Epithelial cell of esophagus (primary cell): ENCODE data around the gene KRTAP19-6.
"Not testable (repeated sequence)": the region's sequence is repeated elsewhere in the genome, so short reads cannot be mapped to it uniquely, and the experiment has no call there.

Experiments used
- DNase-seq: peaks from one replicate; pipeline ENCODE4 v3.0.0; 2010; ENCODE audit warnings: low read depth
- H3K4me3 ChIP-seq: 2 replicates; pipeline ENCODE4 v1.5.1; 2011; ENCODE audit warnings: mild to moderate bottlenecking, low read length, control low read depth
- CTCF ChIP-seq: IDR thresholded peaks from 2 replicates; pipeline ENCODE4 v1.5.1; 2011; ENCODE audit warnings: low read depth, mild to moderate bottlenecking, low read length, control low read depth, inconsistent platforms; ENCODE audit not compliant: insufficient read depth; ENCODE audit errors: missing control alignments

KRTAP19-6 gene

DNA sequence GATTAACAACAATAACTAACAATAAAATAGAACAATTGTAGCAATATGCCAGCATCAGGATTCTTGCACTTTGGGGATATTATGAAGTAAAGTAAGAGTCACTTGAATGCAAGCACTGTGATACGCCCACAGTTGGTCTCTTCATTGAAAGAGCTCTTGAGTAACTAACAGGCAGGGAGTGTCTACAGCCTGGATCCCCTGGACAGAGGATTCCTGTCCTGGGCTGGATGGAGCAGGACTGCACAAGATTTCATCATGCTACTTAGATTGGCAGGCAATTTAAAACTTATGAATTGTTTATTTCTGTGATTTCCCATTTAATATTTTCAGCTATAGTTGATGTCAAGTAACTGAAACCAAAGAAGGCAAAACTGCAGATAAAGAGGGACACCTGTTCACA, 26.0 kb downstream of the KRTAP19-6 start:
- no peak overlapping the region for H3K4me3 ChIP-seq
- DNase-seq: peak; percentile 9
- no peak for TF ChIP-seq CTCF

GRCh38 chr21:30505621-30506205, 36.0 kb downstream of the KRTAP19-6 start:
- H3K4me3 ChIP-seq: not testable (repeated sequence)
- TF ChIP-seq CTCF: peak; percentile 58
- peak; percentile 33 for DNase-seq

- no peak for TF ChIP-seq CTCF
- H3K4me3 ChIP-seq: no peak within 1 kb of the TSS
- no peak for DNase-seq
Measured at GRCh38 chr21:30502041-30502440, 39.6 kb downstream of the KRTAP19-6 start, which contains the start of gene KRTAP19-5. Gene KRTAP19-5, minus strand, starts transcription at chr21:30502141. Its CDS starts 51 bp downstream, at chr21:30502090.

DNA sequence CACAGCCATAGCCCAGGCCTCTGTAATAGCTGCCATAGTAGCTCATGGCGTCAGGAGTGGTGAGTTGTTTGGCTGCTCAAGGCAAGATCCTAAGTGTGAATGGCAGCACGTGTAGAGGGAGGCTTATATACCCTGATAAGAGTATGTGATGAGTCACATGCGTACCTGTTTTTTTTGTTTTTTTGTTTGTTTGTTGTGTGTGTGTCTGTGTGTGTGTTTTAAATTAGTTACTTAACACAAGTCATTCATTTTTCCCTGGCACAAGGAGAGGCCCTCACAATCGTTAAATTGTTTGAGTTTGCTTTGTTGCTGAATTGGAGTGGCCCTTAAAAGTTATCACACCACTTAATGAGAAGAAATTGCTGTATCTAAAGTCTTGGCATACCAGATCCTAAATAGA, 44.6 kb downstream of the KRTAP19-6 start, which contains the start of gene KRTAP19-4:
Gene KRTAP19-4 (minus strand): TSS at position 101 of the 400 bp plus-strand sequence. CDS start 55 bp downstream, at position 46.
- no peak within 1 kb of the TSS for H3K4me3 ChIP-seq
- DNase-seq: no peak
- no peak for TF ChIP-seq CTCF

- peak; percentile 17 for DNase-seq
- no peak for TF ChIP-seq CTCF
- H3K4me3 ChIP-seq: no peak within 1 kb of the TSS
Measured at GRCh38 chr21:30491963-30492428, 49.7 kb downstream of the KRTAP19-6 start, which contains the start of gene KRTAP19-3. Gene KRTAP19-3, minus strand, starts transcription at chr21:30492013. Its CDS starts 56 bp downstream, at chr21:30491957.
